ENCODE data around the gene C1orf21. TPM values are rescaled to one million over a fixed set of nuclear protein-coding genes. Genes with fewer than 3 reads are reported as not detected.

Gene C1orf21
- total RNA-seq, 2 experiments from 2014 or later: 4.6 to 5.1 TPM

DNA sequence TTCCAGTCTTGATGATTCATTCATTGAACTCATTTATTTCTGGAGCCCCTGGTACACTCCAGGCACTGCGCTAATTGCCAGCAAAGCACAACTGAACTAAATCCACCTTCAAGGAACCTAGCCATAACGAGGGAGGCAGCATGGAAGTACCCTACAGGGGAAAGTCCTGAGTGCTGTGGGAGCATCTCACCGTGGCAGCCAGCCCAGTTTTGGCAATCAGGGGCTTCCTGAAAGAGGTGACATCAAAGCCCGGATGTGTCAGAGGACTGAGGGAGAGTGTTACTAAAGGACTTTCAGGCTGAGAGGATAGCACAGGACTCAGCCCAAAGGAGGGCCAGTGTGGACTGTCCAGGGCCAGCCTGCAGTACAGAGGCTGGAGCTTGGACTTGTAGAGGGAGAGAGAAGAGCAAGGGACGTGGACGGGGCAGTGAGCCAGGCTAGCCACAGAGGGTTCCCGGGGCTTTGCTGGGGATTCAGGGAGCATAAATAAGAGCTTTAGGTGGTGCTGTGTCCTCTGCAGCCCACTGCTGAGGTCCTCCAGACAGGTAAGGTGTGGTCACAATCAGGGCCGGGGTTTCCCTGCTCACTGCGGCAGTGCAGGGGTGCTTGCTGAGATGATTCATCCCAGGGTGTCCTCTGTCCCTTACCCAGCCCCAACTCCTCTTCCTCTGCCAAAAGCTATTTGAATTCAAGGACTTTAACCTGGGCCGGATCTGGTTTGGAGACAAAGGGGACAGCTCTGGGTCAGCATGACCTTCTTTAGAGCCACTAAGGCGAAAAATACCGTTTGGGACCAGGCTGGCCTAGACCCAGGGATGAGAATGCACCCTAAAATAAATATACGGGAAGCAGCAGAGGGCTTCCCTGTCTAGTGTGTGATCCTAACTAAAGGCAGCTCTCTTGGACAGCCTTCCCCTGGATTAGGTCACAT, 239.5 kb downstream of the C1orf21 start:
- ATAC-seq: no peak
- CTCF ChIA-PET: no interaction called here

DNA sequence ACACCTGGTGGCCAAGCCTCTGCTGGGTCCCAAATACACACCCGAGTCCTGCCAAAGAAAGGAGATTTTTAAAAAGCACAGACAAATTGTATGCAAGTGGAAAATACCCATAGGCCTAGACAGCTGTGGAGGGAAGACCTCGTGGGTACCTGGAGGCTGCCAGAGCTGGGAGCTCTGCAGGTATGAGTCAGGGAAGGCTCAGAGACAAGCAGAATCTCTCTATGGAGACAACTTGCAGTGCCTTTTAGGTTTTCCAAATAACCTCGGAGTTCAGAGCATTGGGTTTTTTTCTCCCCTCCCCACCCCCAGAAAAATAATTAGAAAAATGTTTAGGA, 240.1 kb downstream of the C1orf21 start:
- no peaks in the 10 kb centered on the region for H3K4me1 Mint-ChIP-seq (ENCODE audit: low read depth)
- DNase-seq: no peak
- ChIA-PET CTCF (no interaction called here), POLR2A (no interaction called here)
- H3K9me3 Mint-ChIP-seq (ENCODE audit: insufficient read depth): no peaks in the 10 kb centered on the region
- no peaks in the 10 kb centered on the region for H3K36me3 Mint-ChIP-seq (ENCODE audit: low read depth)
- no peak for ATAC-seq
- no peak overlapping the region for H3K27ac Mint-ChIP-seq
- H3K4me3 Mint-ChIP-seq: no peak overlapping the region
- H3K27me3 Mint-ChIP-seq (ENCODE audit: low read depth): no peaks in the 10 kb centered on the region

More for the DNA sequence above, 239.5 kb downstream of the C1orf21 start:
- POLR2A ChIA-PET: no interaction called here
- no peaks in the 10 kb centered on the region for H3K27me3 Mint-ChIP-seq (ENCODE audit: low read depth)
- no peaks in the 10 kb centered on the region for H3K4me1 Mint-ChIP-seq (ENCODE audit: low read depth)
- H3K9me3 Mint-ChIP-seq (ENCODE audit: insufficient read depth): no peaks in the 10 kb centered on the region
- H3K36me3 Mint-ChIP-seq (ENCODE audit: low read depth): no peaks in the 10 kb centered on the region
- H3K27ac Mint-ChIP-seq: no peak overlapping the region
- no peak overlapping the region for H3K4me3 Mint-ChIP-seq
- DNase-seq: no peak

- Mint-ChIP-seq H3K4me3 (no peak overlapping the region), H3K36me3 (ENCODE audit: low read depth) (no peaks in the 10 kb centered on the region), H3K9me3 (ENCODE audit: insufficient read depth) (no peaks in the 10 kb centered on the region), H3K27me3 (ENCODE audit: low read depth) (no peaks in the 10 kb centered on the region), H3K4me1 (ENCODE audit: low read depth) (no peaks in the 10 kb centered on the region), H3K27ac (no peak overlapping the region)
- DNase-seq (no peak), ATAC-seq (no peak)
- ChIA-PET CTCF (no interaction called here), POLR2A (no interaction called here)
Measured at GRCh38 chr1:184629266-184629665, 242.4 kb downstream of the C1orf21 start.

DNA sequence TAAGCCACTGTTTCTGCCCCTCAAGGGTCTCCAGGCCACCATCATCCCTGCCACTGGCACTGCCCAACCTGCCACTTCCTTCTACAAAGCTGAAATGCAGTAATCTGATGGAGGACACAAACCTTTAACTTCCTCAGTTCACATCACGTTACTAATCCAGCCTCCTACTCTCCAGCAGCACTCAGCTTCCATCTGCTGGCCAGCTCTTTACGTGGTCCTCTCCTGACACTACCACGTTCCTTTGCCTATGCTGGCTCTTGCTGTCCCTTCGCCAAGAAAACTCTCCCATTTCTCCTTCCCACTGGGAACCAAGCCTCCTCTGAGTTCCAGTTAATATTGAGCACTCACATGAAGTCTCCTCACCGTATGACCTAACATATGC, 243.8 kb downstream of the C1orf21 start:
- Mint-ChIP-seq H3K36me3 (ENCODE audit: low read depth) (no peaks in the 10 kb centered on the region), H3K27ac (no peak overlapping the region), H3K4me3 (no peak overlapping the region), H3K27me3 (ENCODE audit: low read depth) (no peaks in the 10 kb centered on the region), H3K9me3 (ENCODE audit: insufficient read depth) (no peaks in the 10 kb centered on the region), H3K4me1 (ENCODE audit: low read depth) (no peaks in the 10 kb centered on the region)
- no peak for DNase-seq
- ChIA-PET POLR2A (no interaction called here), CTCF (interaction anchor here (1.1 kb wide), 1 partner anchor 33 kb away, joined by 3 read pairs; no protein-coding TSS in a partner anchor)
- no peak for ATAC-seq

GRCh38 chr1:184632415-184633175, 245.8 kb downstream of the C1orf21 start:
- DNase-seq: no peak
- CTCF ChIA-PET: no interaction called here
- Mint-ChIP-seq H3K27ac (no peak overlapping the region), H3K36me3 (ENCODE audit: low read depth) (no peaks in the 10 kb centered on the region), H3K27me3 (ENCODE audit: low read depth) (peaks cover 7% of the 10 kb centered on the region), H3K4me3 (no peak overlapping the region), H3K9me3 (ENCODE audit: insufficient read depth) (no peaks in the 10 kb centered on the region), H3K4me1 (ENCODE audit: low read depth) (no peaks in the 10 kb centered on the region)
- no peak for ATAC-seq
- POLR2A ChIA-PET: no interaction called here

DNA sequence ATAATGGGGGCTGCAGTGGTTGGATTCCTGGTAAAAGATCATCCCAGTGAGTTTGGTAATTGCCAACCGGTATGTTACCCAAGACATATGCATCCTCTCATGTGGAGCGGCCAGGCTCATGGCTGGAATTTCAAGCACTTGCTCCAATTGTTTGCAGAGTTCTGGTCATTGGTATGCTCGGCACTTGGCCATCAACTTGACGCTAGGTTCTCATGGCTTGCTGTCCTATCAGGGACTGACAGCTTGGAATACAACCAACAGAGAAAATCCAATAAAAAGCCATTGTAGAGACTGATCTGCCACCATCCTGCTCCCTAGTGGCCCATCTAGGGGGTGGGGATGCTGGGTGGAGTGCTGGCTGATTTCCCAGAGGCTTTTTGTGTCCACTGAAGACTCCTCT, 247.0 kb downstream of the C1orf21 start:
- Mint-ChIP-seq H3K27me3 (ENCODE audit: low read depth) (peaks cover 7% of the 10 kb centered on the region), H3K4me1 (ENCODE audit: low read depth) (no peaks in the 10 kb centered on the region), H3K36me3 (ENCODE audit: low read depth) (no peaks in the 10 kb centered on the region), H3K9me3 (ENCODE audit: insufficient read depth) (no peaks in the 10 kb centered on the region), H3K4me3 (no peak overlapping the region), H3K27ac (no peak overlapping the region)
- CTCF ChIA-PET: no interaction called here
- POLR2A ChIA-PET: no interaction called here
- ATAC-seq: no peak
- DNase-seq: no peak

- CTCF ChIA-PET: no interaction called here
- DNase-seq: no peak
- H3K27me3 Mint-ChIP-seq (ENCODE audit: low read depth): peaks cover 7% of the 10 kb centered on the region
Measured at GRCh38 chr1:184634296-184634695, 247.5 kb downstream of the C1orf21 start.

GRCh38 chr1:184635347-184635979, 248.6 kb downstream of the C1orf21 start:
- Mint-ChIP-seq H3K36me3 (ENCODE audit: low read depth) (no peaks in the 10 kb centered on the region), H3K9me3 (ENCODE audit: insufficient read depth) (no peaks in the 10 kb centered on the region), H3K27me3 (ENCODE audit: low read depth) (peaks cover 7% of the 10 kb centered on the region), H3K27ac (no peak overlapping the region), H3K4me1 (ENCODE audit: low read depth) (no peaks in the 10 kb centered on the region), H3K4me3 (no peak overlapping the region)
- POLR2A ChIA-PET: no interaction called here
- CTCF ChIA-PET: no interaction called here
- ATAC-seq: no peak
- DNase-seq: no peak

More at GRCh38 chr1:184634296-184634695, 247.5 kb downstream of the C1orf21 start:
- no peaks in the 10 kb centered on the region for H3K4me1 Mint-ChIP-seq (ENCODE audit: low read depth)
- no peak overlapping the region for H3K27ac Mint-ChIP-seq
- POLR2A ChIA-PET: no interaction called here
- ATAC-seq: no peak
- no peaks in the 10 kb centered on the region for H3K9me3 Mint-ChIP-seq (ENCODE audit: insufficient read depth)
- no peak overlapping the region for H3K4me3 Mint-ChIP-seq
- no peaks in the 10 kb centered on the region for H3K36me3 Mint-ChIP-seq (ENCODE audit: low read depth)

GRCh38 chr1:184635980-184636431, 249.2 kb downstream of the C1orf21 start:
- ChIA-PET CTCF (no interaction called here), POLR2A (no interaction called here)
- Mint-ChIP-seq H3K4me3 (no peak overlapping the region), H3K27me3 (ENCODE audit: low read depth) (peaks cover 9% of the 10 kb centered on the region), H3K27ac (no peak overlapping the region), H3K4me1 (ENCODE audit: low read depth) (no peaks in the 10 kb centered on the region), H3K9me3 (ENCODE audit: insufficient read depth) (no peaks in the 10 kb centered on the region), H3K36me3 (ENCODE audit: low read depth) (no peaks in the 10 kb centered on the region)
- DNase-seq: no peak
- no peak for ATAC-seq

DNA sequence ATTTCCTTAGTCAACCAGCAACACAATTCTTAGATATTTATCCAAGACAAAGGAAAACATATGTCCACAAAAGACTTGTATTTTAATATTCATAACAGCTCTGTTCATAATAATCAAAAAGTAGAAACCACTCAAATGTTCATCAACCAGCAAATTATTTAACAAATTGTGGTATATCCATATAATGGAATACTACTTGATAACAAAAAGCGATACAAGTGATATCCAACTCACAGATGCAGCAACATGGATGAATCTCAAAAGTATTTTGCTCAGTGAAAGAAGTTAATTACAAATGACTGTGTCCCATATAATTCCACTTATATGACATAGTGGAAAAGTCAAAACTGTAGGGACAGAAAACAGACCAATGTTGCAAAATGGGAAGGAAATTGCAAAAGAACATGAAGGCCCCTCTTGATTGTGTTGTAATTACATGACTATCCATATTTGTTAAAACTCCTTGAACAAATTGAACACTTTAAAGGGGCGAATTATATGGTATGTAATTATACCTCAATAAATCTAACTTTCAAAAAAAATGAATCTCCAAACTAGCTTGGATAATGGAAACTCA, 250.9 kb downstream of the C1orf21 start:
- Mint-ChIP-seq H3K27ac (no peak overlapping the region), H3K9me3 (ENCODE audit: insufficient read depth) (no peaks in the 10 kb centered on the region), H3K27me3 (ENCODE audit: low read depth) (peaks cover 14% of the 10 kb centered on the region), H3K36me3 (ENCODE audit: low read depth) (no peaks in the 10 kb centered on the region), H3K4me1 (ENCODE audit: low read depth) (no peaks in the 10 kb centered on the region), H3K4me3 (no peak overlapping the region)
- no peak for DNase-seq
- POLR2A ChIA-PET: no interaction called here
- CTCF ChIA-PET: no interaction called here
- ATAC-seq: no peak

- no peak overlapping the region for H3K4me3 Mint-ChIP-seq
- ATAC-seq (no peak), DNase-seq (no peak)
- H3K9me3 Mint-ChIP-seq (ENCODE audit: insufficient read depth): no peaks in the 10 kb centered on the region
- H3K27me3 Mint-ChIP-seq (ENCODE audit: low read depth): peaks cover 14% of the 10 kb centered on the region
- POLR2A ChIA-PET: no interaction called here
- H3K4me1 Mint-ChIP-seq (ENCODE audit: low read depth): no peaks in the 10 kb centered on the region
- H3K36me3 Mint-ChIP-seq (ENCODE audit: low read depth): no peaks in the 10 kb centered on the region
- CTCF ChIA-PET: no interaction called here
- H3K27ac Mint-ChIP-seq: no peak overlapping the region
Measured at GRCh38 chr1:184639205-184639604, 252.4 kb downstream of the C1orf21 start.

- ATAC-seq (no peak), DNase-seq (no peak)
- CTCF ChIA-PET: no interaction called here
- POLR2A ChIA-PET: no interaction called here
- peaks cover 14% of the 10 kb centered on the region for H3K27me3 Mint-ChIP-seq (ENCODE audit: low read depth)
- H3K4me1 Mint-ChIP-seq (ENCODE audit: low read depth): no peaks in the 10 kb centered on the region
- H3K4me3 Mint-ChIP-seq: no peak overlapping the region
- no peaks in the 10 kb centered on the region for H3K9me3 Mint-ChIP-seq (ENCODE audit: insufficient read depth)
- no peak overlapping the region for H3K27ac Mint-ChIP-seq
- H3K36me3 Mint-ChIP-seq (ENCODE audit: low read depth): no peaks in the 10 kb centered on the region
Measured at GRCh38 chr1:184640505-184640904, 253.7 kb downstream of the C1orf21 start.
